ENCODE results near the gene ANKRD28. TPM values are rescaled to one million over a fixed set of nuclear protein-coding genes. Genes with fewer than 3 reads are reported as not detected.

Gene ANKRD28
- total and polyA plus RNA-seq, 5 donors from 2014 or later = 6.9 to 77.1 (median 9.4) TPM

Other genes with a start within 250 kb of the ANKRD28 start
- gene HACL1, start 196.4 kb downstream of the ANKRD28 start, total RNA-seq = 35.8 TPM
- 10 to 100 TPM; 35.8 to 44.8 (median 39.1) TPM for gene HACL1, start 196.4 kb downstream of the ANKRD28 start, polyA plus RNA-seq
- 22.7 TPM for gene BTD, start 196.2 kb downstream of the ANKRD28 start, total RNA-seq
- 10 to 100 TPM; 27.6 to 35.8 (median 33.4) TPM for gene BTD, start 196.2 kb downstream of the ANKRD28 start, polyA plus RNA-seq